Hepatocyte (in vitro differentiated cells): ENCODE results near the gene MGAT4A. TPM values are rescaled to one million over a fixed set of nuclear protein-coding genes. Genes with fewer than 3 reads are reported as not detected.
"Not testable (repeated sequence)": the region's sequence is repeated elsewhere in the genome, so short reads cannot be mapped to it uniquely, and the experiment has no call there.

Experiments used
- DNase-seq: peaks from one replicate; pipeline ENCODE4 v3.0.0-alpha.2; 2016; ENCODE audit warnings: low spot score
- H2AFZ ChIP-seq: fragments of 200-600 bp; sonication (generic); 2 replicates; pipeline ENCODE4 v1.6.0; 2016; ENCODE audit warnings: antibody characterized with exemption, mild to moderate bottlenecking
- H3K27ac ChIP-seq: fragments of 200-600 bp; sonication (generic); 2 replicates; pipeline ENCODE4 v1.5.1; 2016; ENCODE audit warnings: mild to moderate bottlenecking
- H3K27me3 ChIP-seq: fragments of 200-600 bp; sonication (generic); 2 replicates; pipeline ENCODE4 v1.6.1; 2016
- H3K36me3 ChIP-seq: fragments of 200-600 bp; sonication (generic); replicated peaks from 2 replicates; pipeline ENCODE4 v1.5.1; 2016; ENCODE audit warnings: low read depth; ENCODE audit not compliant: insufficient read depth
- H3K4me1 ChIP-seq: fragments of 200-600 bp; sonication (generic); 2 replicates; pipeline ENCODE4 v1.5.1; 2016; ENCODE audit warnings: mild to moderate bottlenecking, moderate library complexity; ENCODE audit not compliant: insufficient read depth
- H3K4me2 ChIP-seq: fragments of 200-600 bp; sonication (generic); 2 replicates; pipeline ENCODE4 v1.6.0; 2016
- H3K4me3 ChIP-seq: fragments of 200-600 bp; sonication (generic); 2 replicates; pipeline ENCODE4 v1.5.1; 2016; ENCODE audit warnings: mild to moderate bottlenecking
- H3K79me2 ChIP-seq: fragments of 200-600 bp; sonication (generic); 2 replicates; pipeline ENCODE4 v1.6.0; 2017; ENCODE audit warnings: mild to moderate bottlenecking
- H3K9me2 ChIP-seq: fragments of 200-600 bp; sonication (generic); replicated peaks from 2 replicates; pipeline ENCODE4 v1.6.0; 2017; ENCODE audit warnings: mild to moderate bottlenecking; ENCODE audit not compliant: insufficient read depth
- H3K9me3 ChIP-seq: fragments of 200-600 bp; sonication (generic); 2 replicates; pipeline ENCODE4 v1.5.1; 2016; ENCODE audit warnings: low read depth, mild to moderate bottlenecking
- H4K20me1 ChIP-seq: fragments of 200-600 bp; sonication (generic); 2 replicates; pipeline ENCODE4 v1.6.0; 2016; ENCODE audit warnings: mild to moderate bottlenecking; ENCODE audit not compliant: insufficient read depth, poor library complexity, severe bottlenecking
- CTCF ChIP-seq: fragments of 200-600 bp; sonication (generic); IDR thresholded peaks from 2 replicates; pipeline ENCODE4 v1.5.1; 2016; ENCODE audit warnings: antibody characterized with exemption, mild to moderate bottlenecking; ENCODE audit not compliant: poor library complexity
- EZH2 ChIP-seq: fragments of 200-600 bp; sonication (generic); IDR thresholded peaks from 2 replicates; pipeline ENCODE4 v1.6.1; 2016; ENCODE audit warnings: antibody characterized with exemption, mild to moderate bottlenecking, borderline replicate concordance
- EZH2phosphoT487 ChIP-seq: fragments of 200-600 bp; sonication (generic); IDR thresholded peaks from one replicate; pipeline ENCODE4 v1.6.1; 2018; ENCODE audit warnings: antibody characterized with exemption, mild to moderate bottlenecking, low read depth, moderate library complexity; ENCODE audit not compliant: unreplicated experiment, severe bottlenecking
- WGBS: methylation state at CpG from one replicate; pipeline ENCODE4 v1.1.6; 2016; ENCODE audit warnings: low lambda C conversion rate; ENCODE audit errors: missing lambda C conversion rate; 5-methylcytosine and 5-hydroxymethylcytosine counted together
- polyA plus RNA-seq: library from polyadenylated mRNA; unstranded; fragments of >200 nt; fragmentation: Nextera tagmentation; extraction: Ambion mirVana; gene quantifications from 2 replicates; pipeline ENCODE4 v1.2.1, GENCODE V29; 2016
- total RNA-seq: library from RNA; depleted of rRNA; stranded (reverse); fragments of >200 nt; gene quantifications from 2 replicates; pipeline ENCODE4 v1.2.3, GENCODE V29; 2014

The MGAT4A gene
- total and polyA plus RNA-seq, 2 experiments from 2014 or later = 10.1 to 21.6 TPM

GRCh38 chr2:98604547-98604946 lies 126.4 kb downstream of the MGAT4A start:
- DNase-seq = no peak
- WGBS = 81% methylated on average over 2 of the region's 2 CpGs
- Histone ChIP-seq H3K4me2 (no peak overlapping the region), H3K27ac (no peak overlapping the region), H4K20me1 (peaks cover 14% of the 10 kb centered on the region), H3K27me3 (no peaks in the 10 kb centered on the region), H3K4me1 (peaks cover 12% of the 10 kb centered on the region), H3K9me3 (no peaks in the 10 kb centered on the region), H3K4me3 (no peak overlapping the region), H3K79me2 (peaks cover 55% of the 10 kb centered on the region), H3K36me3 (no peaks in the 10 kb centered on the region), H2AFZ (no peak overlapping the region), H3K9me2 (no peaks in the 10 kb centered on the region)
- TF ChIP-seq EZH2phosphoT487 (no peak), EZH2 (no peak), CTCF (no peak)

GRCh38 chr2:98601532-98602132 lies 129.3 kb downstream of the MGAT4A start:
- TF ChIP-seq EZH2phosphoT487 (no peak), CTCF (peak; percentile 57), EZH2 (no peak)
- Histone ChIP-seq H2AFZ (no peak overlapping the region), H3K27ac (no peak overlapping the region), H4K20me1 (peaks cover 5% of the 10 kb centered on the region), H3K27me3 (no peaks in the 10 kb centered on the region), H3K9me2 (no peaks in the 10 kb centered on the region), H3K79me2 (peaks cover 31% of the 10 kb centered on the region), H3K36me3 (no peaks in the 10 kb centered on the region), H3K4me1 (peaks cover 1% of the 10 kb centered on the region), H3K4me3 (no peak overlapping the region), H3K9me3 (no peaks in the 10 kb centered on the region), H3K4me2 (no peak overlapping the region)
- peak; percentile 59 for DNase-seq
- WGBS = 71% methylated on average over 3 of the region's 3 CpGs

GRCh38 chr2:98598781-98599428 lies 132.0 kb downstream of the MGAT4A start:
- Histone ChIP-seq H3K4me2 (no peak overlapping the region), H3K36me3 (no peaks in the 10 kb centered on the region), H3K79me2 (peaks cover 5% of the 10 kb centered on the region), H3K27ac (no peak overlapping the region), H3K4me3 (no peak overlapping the region), H3K4me1 (no peaks in the 10 kb centered on the region), H3K27me3 (no peaks in the 10 kb centered on the region), H4K20me1 (no peaks in the 10 kb centered on the region), H3K9me3 (no peaks in the 10 kb centered on the region), H2AFZ (no peak overlapping the region), H3K9me2 (no peaks in the 10 kb centered on the region)
- WGBS = 91% methylated on average over 1 of the region's 1 CpG
- DNase-seq = no peak
- TF ChIP-seq EZH2phosphoT487 = no peak
- no peak for TF ChIP-seq EZH2
- no peak for TF ChIP-seq CTCF

- WGBS = 97% methylated on average over 2 of the region's 4 CpGs
Observed at GRCh38 chr2:98594665-98595064, 136.3 kb downstream of the MGAT4A start.

More at GRCh38 chr2:98594665-98595064, 136.3 kb downstream of the MGAT4A start:
- H3K36me3 ChIP-seq, H3K79me2 ChIP-seq, H3K27me3 ChIP-seq, H2AFZ ChIP-seq, H3K9me3 ChIP-seq, H3K4me2 ChIP-seq, H3K4me3 ChIP-seq, H3K4me1 ChIP-seq, DNase-seq, H3K9me2 ChIP-seq, H4K20me1 ChIP-seq, H3K27ac ChIP-seq: not testable (repeated sequence)
